ENCODE results near the gene GALNT2.

Gene GALNT2

DNA sequence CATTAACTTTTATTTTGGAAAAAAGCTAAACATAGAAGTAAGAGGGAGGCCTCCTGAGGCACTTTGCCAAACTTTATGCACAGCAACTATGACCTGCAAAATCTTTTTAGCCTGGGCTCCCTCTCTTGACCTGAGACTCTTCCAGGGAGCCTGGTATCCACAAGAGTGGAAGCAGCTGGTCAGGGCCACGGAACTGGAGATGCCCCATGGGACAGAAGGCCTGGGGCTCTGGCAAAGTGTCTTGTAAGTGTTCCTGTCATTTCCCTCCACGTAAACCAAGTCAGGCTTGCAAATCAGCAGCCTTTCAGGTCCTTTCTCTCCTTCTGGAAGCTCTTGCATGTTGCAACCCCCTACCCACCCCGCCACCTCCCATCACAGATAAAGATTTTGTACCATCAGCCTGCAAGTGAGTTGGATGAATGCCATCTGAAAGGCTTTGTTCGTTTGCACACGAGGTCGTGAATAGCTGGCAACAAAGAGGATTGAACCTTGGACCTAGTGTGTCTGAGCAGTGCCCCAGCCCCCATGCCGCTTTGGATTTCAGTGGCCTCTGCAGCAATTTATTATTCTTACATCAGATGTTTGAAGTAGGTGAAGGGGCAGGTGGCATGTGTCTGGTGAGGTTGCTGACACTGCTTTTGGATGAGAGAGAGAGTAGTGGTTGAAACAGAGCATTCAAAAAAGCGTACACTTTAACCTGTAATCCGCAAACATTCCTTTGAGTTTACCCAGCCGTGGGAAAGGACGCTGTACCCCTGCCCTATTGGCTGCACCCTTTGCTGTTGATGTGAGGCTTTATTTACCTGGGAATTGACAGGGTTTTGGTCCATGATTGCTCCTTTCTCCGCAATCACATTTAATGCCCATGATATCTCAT is 91.6 kb downstream of the GALNT2 start:
- DNase-seq (ENCODE audit: extremely low read depth in 1 of 2, low read depth in 1 of 2) = no peak

DNA sequence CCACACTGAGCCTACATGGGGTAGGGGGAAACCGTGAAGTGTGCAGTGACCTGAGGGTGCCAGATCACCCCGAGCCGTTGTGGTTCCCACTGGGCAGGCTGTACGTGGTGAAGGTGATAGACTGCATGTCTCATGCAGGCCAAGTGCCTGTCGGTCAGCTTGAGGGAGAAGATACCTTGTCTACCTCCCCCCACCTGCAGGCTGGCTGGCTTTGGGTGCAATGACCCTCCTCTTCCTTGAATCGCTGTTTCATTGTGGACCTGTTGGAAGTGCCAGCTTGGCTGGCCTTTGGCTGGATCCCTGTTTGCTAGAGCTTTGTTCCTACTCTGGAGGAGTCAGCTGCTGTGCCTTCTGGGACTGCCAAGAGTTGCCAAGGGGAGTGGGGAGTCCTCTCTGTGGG is 92.5 kb downstream of the GALNT2 start:
- no peak for DNase-seq (ENCODE audit: extremely low read depth in 1 of 2, low read depth in 1 of 2)

DNA sequence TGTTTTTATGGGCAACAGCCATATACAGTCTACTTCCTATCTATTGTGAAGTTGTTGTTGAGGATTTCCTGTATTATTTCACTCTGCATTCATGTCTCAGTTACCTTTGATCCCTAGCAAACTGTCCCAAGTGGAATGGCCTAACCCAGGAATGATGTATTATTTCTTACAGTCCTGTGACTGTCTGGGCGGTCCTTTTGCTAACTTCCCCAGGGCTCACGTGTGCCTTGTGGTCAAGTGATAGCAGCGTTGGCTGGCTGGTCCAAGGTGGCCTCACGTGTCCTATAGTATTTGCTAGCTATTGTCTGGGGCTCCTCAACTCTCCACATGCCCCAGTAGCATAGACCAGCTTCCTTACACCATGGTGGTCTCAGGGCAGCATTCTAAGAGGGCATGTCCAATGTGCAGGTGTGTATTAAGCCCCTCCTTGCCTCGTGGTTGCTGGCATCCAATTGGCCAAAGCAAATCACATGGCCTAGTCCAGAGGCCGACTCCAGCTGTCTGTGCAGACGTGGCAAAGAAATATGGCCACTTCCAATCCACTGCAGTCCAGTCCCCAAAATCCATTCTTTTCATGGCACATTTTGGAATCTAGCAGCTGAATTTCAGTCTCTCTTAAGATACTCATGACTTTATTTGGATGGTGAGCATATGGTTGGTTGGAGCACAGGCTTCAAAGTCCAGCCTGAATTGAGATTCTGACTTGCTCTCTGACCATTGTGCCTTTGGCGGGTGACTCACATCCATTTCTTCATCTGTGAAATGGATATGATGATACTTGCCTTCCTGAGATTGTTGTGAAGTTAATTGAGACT is 94.1 kb downstream of the GALNT2 start:
- DNase-seq (ENCODE audit: extremely low read depth in 1 of 2, low read depth in 1 of 2) = no peak

DNA sequence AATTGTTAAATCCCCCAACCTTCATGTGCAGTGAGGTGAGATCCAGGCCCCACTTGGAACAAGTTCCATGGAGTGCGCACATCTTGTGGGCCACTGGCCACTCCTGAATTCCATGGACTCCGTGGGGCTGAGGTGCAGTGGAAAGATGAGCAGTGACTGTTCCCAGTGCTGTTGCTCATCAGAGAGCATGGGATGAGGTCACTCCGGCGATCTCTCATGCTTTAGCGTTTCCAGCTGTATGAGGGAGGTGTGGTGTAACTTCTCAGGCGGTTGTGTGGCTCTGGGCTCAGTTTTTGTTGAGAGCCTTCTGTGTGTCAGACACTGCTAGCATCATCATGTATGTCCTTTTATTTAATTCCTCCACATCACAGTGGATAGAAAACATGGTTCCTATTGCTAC is 96.2 kb downstream of the GALNT2 start:
- no peak for DNase-seq (ENCODE audit: extremely low read depth in 1 of 2, low read depth in 1 of 2)

DNA sequence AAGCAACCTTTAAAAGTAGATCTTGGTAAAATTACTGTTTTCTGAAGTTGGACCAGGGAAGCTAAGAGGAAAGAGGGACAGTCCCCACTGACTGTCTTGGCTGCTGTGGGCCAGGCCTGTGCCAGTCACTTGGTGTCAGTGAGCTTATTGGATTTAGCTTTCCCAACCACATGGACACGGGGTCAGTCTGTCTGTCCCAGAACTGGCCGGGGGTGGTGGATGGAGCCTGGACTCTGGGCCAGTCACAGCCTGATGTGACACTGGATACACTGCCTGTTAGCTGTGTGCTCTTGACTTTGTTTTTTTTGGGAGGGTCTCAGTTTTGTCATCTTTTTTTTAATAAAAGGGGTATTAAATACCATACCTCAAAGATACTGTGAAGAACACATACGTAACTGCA is 96.7 kb downstream of the GALNT2 start:
- no peak for DNase-seq (ENCODE audit: extremely low read depth in 1 of 2, low read depth in 1 of 2)

DNA sequence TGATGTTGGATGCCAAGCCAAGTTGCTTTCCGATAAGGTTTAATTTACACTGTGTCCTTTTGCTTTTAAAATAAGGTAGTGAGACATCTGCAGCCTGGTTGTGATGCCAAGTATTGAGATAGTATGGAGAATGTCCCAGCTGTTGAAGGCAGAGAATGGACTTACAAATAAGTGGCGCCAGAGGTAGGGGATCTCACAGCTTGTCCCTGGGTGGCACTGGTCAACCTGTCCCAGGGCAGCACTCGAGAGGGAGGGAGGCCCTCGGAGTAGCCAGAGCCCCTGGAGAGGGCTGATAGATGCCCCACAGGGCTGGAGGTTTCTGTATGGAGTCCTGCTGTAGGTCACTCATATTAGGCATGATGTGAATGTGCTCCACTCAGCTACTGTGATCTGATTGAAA is 98.5 kb downstream of the GALNT2 start:
- no peak for DNase-seq (ENCODE audit: extremely low read depth in 1 of 2, low read depth in 1 of 2)

DNA sequence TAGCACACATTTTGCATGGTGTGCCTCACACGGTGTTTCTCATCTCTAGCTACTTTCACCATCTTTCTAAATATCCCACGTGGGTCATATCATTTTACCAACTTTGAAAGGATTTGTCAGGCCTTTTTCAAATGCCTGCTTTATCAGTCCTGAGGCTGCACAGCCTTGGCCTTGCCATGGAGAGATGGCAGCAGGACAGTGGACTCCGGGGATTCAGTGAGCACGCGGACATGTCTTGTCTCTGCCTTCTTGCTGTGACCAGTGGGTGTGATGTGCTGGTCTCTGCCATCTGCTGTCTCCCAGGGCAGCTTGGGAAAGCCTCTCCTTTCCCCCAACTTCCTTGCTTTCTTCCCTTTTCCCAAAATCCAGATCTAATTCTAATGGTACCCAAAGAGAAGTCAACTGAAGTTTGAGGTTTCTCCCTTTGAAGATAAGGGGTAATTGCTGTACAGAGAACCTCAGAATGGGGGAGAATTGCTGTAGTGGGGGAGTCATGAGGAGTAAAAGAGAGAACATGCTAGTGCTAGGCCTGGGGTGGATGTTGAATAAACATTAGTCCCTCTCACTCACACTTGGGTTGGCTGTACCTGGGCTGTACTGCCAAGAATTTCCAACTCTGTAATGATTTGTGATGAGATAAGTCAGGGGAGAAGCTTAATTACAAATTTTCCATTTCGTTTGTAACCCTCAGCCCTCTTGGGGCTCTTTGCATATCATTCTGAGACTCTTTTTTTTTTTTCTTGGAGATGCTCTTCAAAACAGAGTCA is 99.5 kb downstream of the GALNT2 start:
- DNase-seq (ENCODE audit: extremely low read depth in 1 of 2, low read depth in 1 of 2) = no peak

DNA sequence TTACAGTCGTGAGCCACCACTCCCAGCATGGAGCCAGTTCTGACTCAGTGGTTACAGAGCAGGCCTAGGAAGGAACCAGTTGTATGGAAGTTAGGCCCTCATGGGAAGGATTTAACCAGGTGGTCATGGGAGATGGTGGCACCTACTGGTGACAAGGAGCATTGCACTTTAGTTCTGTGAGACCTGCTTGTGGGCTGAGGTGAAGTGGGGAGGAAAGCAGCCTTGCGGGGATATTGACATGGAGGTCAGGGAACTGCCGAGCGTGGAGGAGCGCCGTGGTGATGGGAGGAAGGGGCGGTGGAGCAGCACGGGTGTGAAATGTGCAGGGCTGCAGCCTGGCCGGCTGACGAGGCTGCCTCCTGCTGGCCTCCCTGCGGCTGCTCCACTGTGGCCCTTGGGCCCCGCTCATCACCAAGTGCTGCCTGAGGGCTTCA is 100.4 kb downstream of the GALNT2 start:
- no peak for DNase-seq (ENCODE audit: extremely low read depth in 1 of 2, low read depth in 1 of 2)

DNA sequence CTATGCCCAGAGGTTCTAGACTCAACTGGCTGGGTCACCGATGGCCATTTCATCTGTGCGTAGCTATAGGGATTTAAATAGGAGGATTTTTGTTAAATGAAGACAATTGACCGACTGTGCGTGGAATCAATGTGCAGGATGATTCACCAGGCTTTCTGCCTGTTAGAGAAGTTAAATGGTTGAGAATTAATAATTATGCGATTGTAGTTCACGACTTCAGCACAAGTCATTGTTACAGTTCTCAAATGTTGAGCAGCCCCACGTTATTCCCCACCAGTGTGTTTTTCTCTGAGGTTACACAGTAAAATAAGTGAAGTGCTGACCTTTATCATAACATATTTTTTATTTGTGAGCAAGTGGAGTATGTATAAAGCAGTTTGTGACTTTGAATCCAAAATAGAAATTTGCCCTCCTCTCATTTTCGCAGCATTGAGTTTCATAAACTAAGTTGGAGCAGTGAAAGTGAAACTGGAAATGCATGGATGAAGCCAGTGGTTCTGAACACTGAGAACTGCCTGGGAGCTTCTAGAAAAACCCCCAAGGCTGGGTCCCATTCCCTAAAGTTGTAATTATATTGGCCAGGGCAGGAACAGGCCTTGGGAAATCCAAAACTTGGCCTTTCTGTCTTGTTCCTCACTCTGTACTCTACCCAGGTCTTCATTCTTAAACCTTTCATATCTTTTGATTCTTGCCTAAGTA is 102.6 kb downstream of the GALNT2 start:
- DNase-seq (ENCODE audit: extremely low read depth in 1 of 2, low read depth in 1 of 2) = no peak

DNA sequence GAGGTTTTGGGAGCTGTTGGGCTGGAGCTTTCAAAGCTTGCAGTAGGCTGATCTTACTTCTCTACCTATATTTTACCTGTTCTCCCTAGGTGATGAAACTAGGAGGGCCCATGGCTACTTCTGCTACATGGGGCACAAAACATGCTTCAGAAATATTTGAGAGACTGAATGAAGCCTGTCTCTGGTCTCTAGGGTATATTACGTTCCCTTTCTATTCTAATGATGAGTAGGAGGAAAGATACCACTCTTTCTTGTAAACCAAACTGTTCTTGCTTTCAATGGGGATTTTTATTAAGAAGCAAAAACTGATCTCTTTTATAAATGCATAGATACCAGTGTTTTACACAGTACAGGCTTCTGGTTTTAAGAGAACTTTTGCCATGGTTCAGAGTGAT is 103.1 kb downstream of the GALNT2 start:
- DNase-seq (ENCODE audit: extremely low read depth in 1 of 2, low read depth in 1 of 2) = no peak

DNA sequence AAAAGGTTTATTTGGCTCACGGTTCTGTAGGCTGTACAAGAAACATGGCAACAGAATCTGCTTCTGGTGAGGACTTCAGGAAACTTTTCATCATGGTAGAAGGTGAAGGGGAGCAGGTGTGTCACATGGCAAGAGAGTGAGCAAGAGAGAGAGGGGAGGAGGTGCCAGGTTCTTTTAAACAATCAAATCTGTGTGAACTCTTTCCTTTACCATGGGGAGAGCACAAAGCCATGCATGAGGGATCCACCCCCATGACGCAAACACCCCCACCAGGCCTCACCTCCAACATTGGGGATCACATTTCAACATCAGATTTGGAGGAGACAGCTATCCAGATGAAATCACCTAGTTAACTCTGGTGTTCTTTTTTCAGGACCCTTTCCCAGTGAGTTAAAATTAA is 103.6 kb downstream of the GALNT2 start:
- DNase-seq (ENCODE audit: extremely low read depth in 1 of 2, low read depth in 1 of 2) = no peak

DNA sequence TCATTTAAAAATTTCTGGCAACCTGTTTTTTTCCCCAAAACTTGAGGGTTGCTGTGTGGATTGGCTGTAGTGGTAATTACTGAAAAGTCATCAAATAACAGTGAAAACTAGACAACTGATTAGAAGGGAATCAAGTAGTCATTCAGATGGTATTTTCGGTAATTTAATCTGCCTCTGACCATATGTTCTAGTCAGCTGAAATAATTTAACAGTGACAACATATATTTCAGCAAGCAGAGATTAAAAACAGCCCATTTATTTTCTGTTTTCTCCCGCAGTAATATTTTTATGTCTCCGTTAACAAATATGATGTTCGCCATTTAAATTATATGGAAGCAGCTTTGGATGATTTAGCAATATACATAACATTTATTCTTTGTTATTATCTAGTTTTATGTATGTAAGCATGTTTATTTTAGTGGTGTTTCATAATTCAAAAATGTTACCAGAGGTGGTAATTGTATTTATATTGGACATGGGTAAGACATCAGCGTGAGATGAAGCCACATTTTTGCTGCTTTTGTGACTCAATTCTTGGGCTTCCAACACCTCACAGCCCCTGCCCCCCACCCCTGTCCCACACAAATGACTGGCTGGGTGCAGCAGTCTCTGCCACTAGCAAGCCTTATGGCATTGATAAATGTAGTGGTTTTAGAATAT is 104.4 kb downstream of the GALNT2 start:
- DNase-seq (ENCODE audit: extremely low read depth in 1 of 2, low read depth in 1 of 2) = no peak

DNA sequence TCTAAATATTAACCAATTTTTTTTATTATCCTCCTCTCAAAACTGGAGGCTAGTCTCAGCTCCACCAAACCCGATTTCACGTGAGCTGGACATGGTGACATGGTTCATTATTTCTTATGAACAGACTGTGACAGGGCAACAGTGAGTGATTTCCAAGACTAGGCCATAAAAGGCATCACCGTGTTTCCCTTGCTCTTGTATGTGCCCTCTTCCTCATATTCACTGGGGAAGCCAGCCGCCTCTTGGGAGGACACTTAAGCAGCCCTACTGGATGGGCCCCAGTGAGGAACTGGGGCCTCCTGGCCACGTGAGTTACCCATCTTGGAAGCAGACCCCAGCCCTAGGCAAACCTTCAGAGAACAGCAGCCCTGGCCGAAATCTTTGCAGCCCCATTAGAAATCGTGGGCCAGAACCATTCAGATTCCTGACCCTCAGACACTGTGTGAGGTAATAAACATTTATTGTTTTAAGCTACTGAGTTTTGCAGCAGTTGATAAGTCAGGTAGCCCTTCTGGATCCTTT is 105.0 kb downstream of the GALNT2 start:
- DNase-seq (ENCODE audit: extremely low read depth in 1 of 2, low read depth in 1 of 2) = no peak

DNA sequence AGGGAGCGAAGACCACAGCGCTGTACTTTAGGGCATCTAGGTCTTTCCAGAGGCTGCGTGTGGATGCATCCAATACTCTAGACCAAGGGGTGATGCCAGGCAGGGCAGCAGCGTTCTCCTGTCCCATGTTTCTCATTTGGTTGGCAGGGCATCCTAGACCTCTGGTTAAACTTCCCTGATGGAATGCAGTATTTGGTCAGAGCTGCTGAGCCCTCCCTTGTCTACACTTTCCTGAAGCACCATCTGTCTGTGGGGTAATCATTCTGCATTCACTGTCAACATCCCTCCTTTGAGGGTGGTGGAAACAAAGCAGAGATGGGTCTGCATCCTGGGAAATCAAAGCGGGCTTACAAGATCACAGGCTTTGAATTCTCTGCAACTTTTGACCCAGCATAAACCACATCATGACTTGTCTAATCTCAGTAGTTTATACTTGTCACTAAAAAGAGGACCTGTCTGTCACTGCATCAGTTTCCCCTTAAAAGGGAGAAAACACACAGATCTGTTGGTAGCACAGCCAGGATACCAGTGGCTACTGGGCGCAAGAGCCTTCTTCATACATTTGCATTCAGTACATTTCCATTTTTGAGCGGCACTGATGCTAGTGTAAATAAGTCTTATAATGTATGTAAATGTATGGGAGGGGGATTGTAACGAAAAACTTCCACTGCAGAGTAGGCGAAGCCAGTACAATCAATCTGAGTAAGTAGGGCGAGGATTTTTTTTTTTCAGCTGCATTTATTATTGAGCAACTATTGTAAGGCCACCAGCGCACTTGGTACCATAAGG is 106.3 kb downstream of the GALNT2 start:
- no peak for DNase-seq (ENCODE audit: extremely low read depth in 1 of 2, low read depth in 1 of 2)

DNA sequence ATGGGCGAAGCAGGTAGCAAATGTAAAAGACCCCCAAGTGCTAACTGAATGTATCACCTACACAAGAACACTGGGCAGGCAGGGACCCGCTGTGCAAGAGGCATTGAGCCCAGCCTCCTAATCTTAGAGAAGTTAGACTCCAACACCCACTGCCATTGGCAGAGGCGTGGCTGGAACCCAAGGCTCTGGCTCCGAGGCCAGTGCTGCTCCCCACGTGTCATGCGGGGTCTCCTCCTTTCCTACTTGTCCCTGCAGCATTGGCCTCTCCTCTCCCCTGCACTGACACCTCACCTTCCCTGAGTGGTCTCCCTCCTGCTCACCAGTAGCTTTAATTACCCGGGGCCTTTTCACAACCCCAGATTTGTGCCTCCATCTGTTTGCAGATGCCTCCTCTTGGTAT is 107.0 kb downstream of the GALNT2 start:
- DNase-seq (ENCODE audit: extremely low read depth in 1 of 2, low read depth in 1 of 2) = no peak

DNA sequence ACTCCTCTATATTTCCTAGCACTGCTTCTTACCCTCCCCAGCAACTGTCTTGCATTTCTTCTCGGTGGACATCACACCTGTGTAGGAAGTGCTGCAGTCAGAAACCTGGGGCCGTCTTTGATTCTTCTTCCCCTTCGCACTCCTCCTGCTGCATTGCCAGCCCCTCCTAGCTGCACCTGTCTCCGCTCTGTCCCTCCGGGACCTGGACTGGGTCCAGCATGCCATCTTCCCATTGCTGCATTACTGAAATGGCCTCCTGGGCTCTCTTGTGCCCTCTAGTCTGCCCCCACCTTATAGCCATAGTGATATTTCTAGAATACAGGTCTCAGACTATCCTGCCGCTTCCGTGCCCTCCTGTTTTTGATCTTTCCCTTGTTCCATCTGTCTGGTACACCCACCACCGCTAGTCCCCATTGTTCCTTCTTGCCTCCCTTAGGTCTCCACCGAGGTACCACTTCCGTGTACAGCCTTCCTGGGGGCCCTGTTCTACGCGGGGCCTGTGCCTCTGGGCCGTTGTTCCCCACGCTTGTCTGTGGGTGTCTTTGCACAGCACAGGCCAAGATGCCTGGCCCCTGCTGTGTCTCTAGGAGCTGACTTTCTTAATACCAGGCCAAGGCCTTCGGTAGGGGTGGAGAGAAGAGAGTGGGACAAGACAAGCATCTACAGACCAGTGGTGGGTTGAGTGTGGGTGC is 107.6 kb downstream of the GALNT2 start:
- DNase-seq (ENCODE audit: extremely low read depth in 1 of 2, low read depth in 1 of 2) = no peak

DNA sequence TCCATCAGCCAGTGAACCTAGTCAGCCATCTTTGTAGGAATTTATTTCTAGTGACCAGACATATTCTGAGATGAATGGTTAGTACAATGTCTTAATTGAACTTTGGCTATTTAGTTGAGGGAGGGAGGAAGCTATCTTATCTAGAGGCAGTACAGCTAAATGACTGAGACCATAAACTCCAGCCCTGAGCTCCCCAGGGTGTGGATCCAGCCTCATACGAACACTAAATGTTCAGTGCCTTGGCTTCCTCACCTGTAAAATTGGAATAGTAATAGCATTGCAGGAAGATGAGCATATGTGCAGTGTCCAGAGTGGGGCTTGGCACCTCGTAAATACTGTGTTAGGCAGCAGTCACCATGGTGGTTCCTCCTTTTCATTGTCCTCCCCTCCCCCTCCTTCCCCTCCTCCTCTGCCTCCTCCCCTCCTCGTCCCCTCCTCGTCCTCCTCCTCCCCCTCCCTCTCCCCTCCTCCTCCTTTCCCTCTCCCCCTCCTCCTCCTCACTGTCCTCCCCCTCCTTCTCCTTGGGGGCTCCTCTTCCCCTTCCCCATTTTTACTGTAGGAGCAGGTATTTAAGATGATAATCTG is 108.2 kb downstream of the GALNT2 start:
- no peak for DNase-seq (ENCODE audit: extremely low read depth in 1 of 2, low read depth in 1 of 2)

DNA sequence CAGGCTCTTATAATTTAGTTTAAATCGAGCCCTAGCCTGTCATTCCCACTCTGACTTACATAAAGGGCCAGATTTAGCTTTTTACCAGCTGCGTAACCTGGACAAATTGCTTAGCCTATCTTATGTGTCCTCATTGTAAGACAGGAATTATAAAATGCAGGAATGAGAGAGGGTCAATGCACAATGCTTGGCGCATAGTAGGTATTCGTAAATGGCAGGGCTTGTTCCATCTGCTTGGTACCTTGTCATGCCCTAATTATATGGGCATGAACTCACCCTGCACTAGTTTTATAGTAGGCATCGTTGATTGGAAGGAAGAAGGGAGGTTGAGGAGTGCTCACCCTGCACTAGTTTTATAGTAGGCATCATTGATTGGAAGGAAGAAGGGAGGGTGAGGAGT is 108.8 kb downstream of the GALNT2 start:
- DNase-seq (ENCODE audit: extremely low read depth in 1 of 2, low read depth in 1 of 2) = no peak

Measured in stimulated activated CD8-positive, alpha-beta memory T cell treated with anti-CD3 and anti-CD28 coated beads, Interleukin-7, amount 100 ng/mL, for 48 hours (primary cell).